GM12891 (cell line): ENCODE results near the gene PCDHGC5.

ENCODE experiments used
- POLR2A ChIP-seq: IDR thresholded peaks from 2 replicates; pipeline ENCODE4 v1.6.1; 2011; ENCODE audit warnings: low read depth, low read length, control low read depth
- POLR2AphosphoS5 ChIP-seq: IDR thresholded peaks from 2 replicates; pipeline ENCODE4 v1.6.1; 2011; ENCODE audit warnings: low read depth, low read length, control low read depth
- POU2F2 ChIP-seq: IDR thresholded peaks from 2 replicates; pipeline ENCODE4 v1.6.1; 2011; ENCODE audit warnings: low read depth, mild to moderate bottlenecking, control low read depth, low read length, moderate library complexity
- SPI1 ChIP-seq: IDR thresholded peaks from 2 replicates; pipeline ENCODE4 v1.6.1; 2011; ENCODE audit warnings: low read depth, low read length, control low read depth
- TAF1 ChIP-seq: IDR thresholded peaks from 2 replicates; pipeline ENCODE4 v1.6.1; 2011; ENCODE audit warnings: low read depth, low read length, control low read depth

DNA sequence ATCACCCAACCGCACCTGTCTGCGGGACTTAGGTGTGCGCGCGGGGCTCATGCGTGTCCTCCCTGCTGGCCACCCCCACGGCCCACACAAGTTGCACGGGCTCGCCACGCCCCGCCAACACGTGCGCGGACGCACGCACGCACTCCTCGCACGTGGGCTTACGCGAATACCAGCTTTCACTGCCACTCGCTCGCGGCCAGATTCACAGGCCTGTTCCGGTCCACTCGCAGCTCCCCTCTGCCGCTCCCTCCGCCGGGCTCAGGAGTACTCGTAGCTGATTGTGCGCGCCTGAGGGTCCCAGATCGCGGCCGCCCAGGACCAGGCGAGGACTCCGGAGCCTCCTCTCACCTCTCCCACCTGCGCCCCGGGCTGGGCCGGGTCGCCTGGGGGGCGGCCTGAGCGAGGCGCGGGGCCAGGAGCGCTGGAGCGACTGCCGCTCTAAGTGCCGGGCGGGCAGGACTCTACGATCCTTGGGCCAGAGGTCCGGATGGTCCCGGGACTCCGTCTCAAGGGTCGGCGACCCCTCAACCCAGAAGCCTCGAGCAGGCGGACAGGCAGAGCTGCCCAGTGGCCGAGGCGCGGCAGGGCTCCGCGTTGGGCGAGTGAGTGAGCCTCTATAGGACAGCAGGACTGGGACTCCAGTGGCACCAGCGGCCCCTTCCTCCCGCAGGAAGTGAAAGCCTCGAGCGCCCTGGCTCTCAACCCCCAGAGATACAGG is 3.4 kb downstream of the PCDHGC5 start:
- TF ChIP-seq POLR2A = no peak
- no peak for TF ChIP-seq POLR2AphosphoS5
- TF ChIP-seq TAF1 = no peak
- no peak for TF ChIP-seq POU2F2
- TF ChIP-seq SPI1 = peak; percentile 50; the same call in 1 of the 2 replicates
